ENCODE data around the gene SBF1. TPM values are rescaled to one million over a fixed set of nuclear protein-coding genes. Genes with fewer than 3 reads are reported as not detected.
"Not testable (repeated sequence)": the region's sequence is repeated elsewhere in the genome, so short reads cannot be mapped to it uniquely, and the experiment has no call there.

SBF1 gene
- total RNA-seq, 1 donor from 2014 or later: 206 TPM

DNA sequence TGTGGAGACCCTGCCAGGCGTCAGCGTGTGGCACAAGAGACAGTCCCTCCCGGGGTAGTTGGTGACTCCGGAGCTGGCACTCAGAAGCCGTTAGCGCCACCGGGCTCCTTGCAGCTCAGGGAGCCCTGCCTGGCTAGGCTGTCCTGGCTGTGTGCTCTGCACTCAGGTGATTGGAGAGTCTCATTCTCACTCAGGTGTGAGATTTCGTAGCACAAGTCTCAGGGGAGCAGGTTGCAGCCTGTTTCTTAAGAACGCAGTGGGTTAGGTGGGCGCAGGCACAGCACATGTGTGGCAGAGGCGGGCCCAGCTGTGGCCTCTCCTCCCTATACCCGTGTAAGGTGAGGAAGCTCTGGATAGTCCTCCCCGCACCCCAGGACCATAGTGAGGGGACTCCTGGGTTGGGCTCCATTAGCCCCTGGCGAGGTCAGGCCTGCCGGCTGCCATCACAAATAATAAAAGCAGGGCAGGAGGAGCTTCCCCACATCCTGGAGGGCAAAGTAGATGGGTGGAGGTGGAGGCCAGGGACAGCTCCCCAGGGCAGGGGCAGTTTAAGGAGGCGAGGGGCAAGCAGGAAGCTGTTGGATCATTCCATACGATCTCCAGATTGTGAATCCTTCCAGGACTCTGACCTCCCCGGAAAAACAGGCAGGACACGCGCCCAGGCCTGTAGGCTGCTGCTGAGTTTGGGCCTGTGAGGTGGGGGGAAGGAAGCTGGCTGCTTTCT lies 39.4 kb downstream of the SBF1 start:
- peaks cover 6% of the 10 kb centered on the region for H3K9me3 Mint-ChIP-seq (ENCODE audit: unreplicated experiment)
- H3K4me3 Mint-ChIP-seq (ENCODE audit: unreplicated experiment): no peak overlapping the region
- no peaks in the 10 kb centered on the region for H3K4me1 Mint-ChIP-seq (ENCODE audit: low read depth, unreplicated experiment)
- no peak overlapping the region for H3K27ac Mint-ChIP-seq (ENCODE audit: unreplicated experiment)
- H3K36me3 Mint-ChIP-seq (ENCODE audit: unreplicated experiment): no peaks in the 10 kb centered on the region
- no peak for DNase-seq
- H3K27me3 Mint-ChIP-seq (ENCODE audit: unreplicated experiment): peaks cover 5% of the 10 kb centered on the region
- TF ChIP-seq, protein P1, sequence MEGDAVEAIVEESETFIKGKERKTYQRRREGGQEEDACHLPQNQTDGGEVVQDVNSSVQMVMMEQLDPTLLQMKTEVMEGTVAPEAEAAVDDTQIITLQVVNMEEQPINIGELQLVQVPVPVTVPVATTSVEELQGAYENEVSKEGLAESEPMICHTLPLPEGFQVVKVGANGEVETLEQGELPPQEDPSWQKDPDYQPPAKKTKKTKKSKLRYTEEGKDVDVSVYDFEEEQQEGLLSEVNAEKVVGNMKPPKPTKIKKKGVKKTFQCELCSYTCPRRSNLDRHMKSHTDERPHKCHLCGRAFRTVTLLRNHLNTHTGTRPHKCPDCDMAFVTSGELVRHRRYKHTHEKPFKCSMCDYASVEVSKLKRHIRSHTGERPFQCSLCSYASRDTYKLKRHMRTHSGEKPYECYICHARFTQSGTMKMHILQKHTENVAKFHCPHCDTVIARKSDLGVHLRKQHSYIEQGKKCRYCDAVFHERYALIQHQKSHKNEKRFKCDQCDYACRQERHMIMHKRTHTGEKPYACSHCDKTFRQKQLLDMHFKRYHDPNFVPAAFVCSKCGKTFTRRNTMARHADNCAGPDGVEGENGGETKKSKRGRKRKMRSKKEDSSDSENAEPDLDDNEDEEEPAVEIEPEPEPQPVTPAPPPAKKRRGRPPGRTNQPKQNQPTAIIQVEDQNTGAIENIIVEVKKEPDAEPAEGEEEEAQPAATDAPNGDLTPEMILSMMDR (IDR thresholded peaks at IDR 0.05; ENCODE audit: partially characterized antibody, unreplicated experiment): no peak

DNA sequence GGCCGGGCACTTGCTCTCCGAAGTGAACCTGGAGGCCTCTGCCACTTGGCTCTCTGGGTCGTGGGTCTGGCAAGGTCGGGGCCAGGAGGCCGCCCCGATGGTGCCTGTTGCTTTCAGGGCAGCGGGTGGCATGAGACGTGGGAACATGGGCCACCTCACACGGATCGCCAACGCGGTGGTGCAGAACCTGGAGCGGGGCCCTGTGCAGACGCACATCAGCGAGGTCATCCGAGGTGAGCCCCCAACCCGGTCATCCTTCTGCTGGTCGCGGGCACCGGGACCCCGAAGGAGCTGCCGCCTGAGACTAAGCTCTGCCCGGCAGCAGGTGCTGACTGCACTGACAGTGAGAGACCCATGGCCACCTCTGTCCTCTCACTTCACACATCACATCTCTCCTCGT lies 40.0 kb downstream of the SBF1 start:
- no peak for DNase-seq
- Mint-ChIP-seq H3K27me3 (ENCODE audit: unreplicated experiment) (peaks cover 5% of the 10 kb centered on the region), H3K27ac (ENCODE audit: unreplicated experiment) (no peak overlapping the region), H3K36me3 (ENCODE audit: unreplicated experiment) (no peaks in the 10 kb centered on the region), H3K4me1 (ENCODE audit: low read depth, unreplicated experiment) (no peaks in the 10 kb centered on the region), H3K4me3 (ENCODE audit: unreplicated experiment) (no peak overlapping the region), H3K9me3 (ENCODE audit: unreplicated experiment) (peaks cover 6% of the 10 kb centered on the region)
- TF ChIP-seq, protein P1 (IDR thresholded peaks at IDR 0.05; ENCODE audit: partially characterized antibody, unreplicated experiment): no peak

DNA sequence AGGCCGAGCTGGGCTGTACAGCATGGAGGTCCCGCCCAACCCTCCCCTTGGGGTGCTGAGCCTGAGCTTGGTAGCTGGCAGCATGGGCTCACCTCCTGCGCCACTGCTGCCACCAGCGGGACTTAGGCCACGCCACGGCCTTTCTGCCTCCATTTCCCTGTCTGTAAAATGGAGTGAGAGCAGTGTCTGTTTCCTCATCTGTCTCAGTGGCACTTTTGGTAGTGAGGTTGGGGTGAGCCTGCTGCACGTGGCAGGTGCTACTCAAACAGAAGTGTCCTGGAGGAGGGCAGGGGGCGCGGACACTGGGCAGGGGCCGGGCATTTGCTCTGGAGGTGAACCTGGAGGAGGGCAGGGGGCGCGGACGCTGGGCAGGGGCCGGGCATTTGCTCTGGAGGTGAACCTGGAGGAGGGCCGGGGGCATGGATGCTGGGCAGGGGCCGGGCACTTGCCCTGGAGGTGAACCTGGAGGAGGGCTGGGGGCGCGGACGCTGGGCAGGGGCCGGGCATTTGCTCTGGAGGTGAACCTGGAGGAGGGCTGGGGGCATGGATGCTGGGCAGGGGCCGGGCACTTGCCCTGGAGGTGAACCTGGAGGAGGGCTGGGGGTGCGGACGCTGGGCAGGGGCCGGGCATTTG lies 41.8 kb downstream of the SBF1 start:
- not testable (repeated sequence) for DNase-seq; H3K27ac Mint-ChIP-seq (ENCODE audit: unreplicated experiment); H3K4me3 Mint-ChIP-seq (ENCODE audit: unreplicated experiment); H3K36me3 Mint-ChIP-seq (ENCODE audit: unreplicated experiment); H3K27me3 Mint-ChIP-seq (ENCODE audit: unreplicated experiment); H3K9me3 Mint-ChIP-seq (ENCODE audit: unreplicated experiment); H3K4me1 Mint-ChIP-seq (ENCODE audit: low read depth, unreplicated experiment)

DNA sequence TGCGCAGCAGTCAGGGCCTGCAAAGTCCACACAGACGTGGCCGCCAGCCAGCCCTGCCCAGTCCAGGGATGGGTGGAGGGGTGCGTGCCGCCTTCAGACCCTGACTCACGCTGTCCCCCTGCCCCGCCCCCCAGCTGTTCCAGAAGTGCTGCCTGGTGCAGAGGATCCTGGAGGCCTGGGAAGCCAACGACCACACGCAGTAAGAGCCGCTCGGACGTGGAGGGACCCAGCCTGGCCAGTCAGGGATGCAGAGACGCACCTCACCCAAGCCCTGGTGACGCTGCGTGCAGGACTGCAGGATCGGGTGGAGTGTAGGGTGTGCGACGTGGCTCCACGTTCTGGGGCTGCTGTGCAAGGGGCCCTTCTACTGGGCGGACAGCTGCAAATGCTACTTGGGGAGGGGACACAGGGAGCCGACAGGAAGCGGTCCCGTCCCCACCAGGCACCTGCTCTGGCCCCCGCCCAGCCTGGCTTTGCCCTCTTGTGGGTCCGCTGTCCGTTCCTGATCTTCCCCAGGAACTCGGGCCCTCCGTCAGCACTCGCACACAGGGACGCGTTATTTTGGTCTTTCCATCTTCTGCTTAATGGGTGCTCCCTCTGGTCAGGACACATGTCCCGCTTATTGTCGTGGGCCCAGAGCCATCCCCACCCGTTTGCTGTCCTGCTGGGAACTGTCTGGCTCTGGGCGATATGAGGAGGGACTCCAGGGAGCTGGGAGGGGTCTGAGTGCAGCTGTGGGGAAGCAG lies 42.5 kb downstream of the SBF1 start:
- DNase-seq: no peak

DNA sequence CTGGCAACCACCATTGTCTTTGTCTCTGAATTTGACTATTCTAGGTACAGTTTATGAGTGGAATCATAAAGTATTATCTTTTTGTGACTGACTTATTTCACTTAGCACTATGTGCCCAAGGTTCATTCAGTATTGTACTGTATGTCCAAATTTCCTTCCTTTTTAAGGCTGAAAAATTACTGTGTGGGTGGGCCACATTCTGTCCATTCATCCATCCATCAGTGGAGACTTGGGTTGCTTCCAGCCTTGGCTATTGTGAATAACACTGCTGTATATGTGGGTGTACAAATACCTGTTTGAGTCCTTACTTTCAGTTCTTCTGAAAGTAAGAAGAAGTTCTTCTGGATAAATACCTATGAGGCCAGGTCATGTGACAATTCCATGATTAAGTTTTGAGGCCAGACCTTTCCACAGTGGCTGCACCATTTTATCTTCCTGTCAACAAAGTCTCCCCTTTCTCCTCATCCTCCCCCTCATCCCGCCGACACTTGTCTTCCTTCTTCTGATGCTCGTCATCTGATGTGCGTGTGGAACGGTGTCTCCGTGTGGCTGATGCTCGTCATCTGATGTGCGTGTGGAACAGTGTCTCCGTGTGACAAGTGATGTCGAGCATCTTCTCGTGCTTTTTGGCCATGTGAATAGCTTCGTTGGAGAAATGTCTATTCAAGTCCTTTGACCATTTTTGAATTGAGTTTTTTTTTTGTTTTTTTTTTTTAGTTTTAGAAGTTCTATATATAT lies 49.5 kb downstream of the SBF1 start:
- no peak overlapping the region for H3K4me3 Mint-ChIP-seq (ENCODE audit: unreplicated experiment)
- peaks cover 14% of the 10 kb centered on the region for H3K36me3 Mint-ChIP-seq (ENCODE audit: unreplicated experiment)
- peaks cover 2% of the 10 kb centered on the region for H3K27me3 Mint-ChIP-seq (ENCODE audit: unreplicated experiment)
- H3K9me3 Mint-ChIP-seq (ENCODE audit: unreplicated experiment): peaks cover 2% of the 10 kb centered on the region
- TF ChIP-seq, protein P1 (IDR thresholded peaks at IDR 0.05; ENCODE audit: partially characterized antibody, unreplicated experiment): no peak
- no peaks in the 10 kb centered on the region for H3K4me1 Mint-ChIP-seq (ENCODE audit: low read depth, unreplicated experiment)
- H3K27ac Mint-ChIP-seq (ENCODE audit: unreplicated experiment): no peak overlapping the region
- DNase-seq: no peak

More for the DNA sequence above, 42.5 kb downstream of the SBF1 start:
- Mint-ChIP-seq H3K4me1 (ENCODE audit: low read depth, unreplicated experiment) (no peaks in the 10 kb centered on the region), H3K36me3 (ENCODE audit: unreplicated experiment) (peaks cover 4% of the 10 kb centered on the region), H3K27me3 (ENCODE audit: unreplicated experiment) (peaks cover 4% of the 10 kb centered on the region), H3K9me3 (ENCODE audit: unreplicated experiment) (peaks cover 4% of the 10 kb centered on the region), H3K27ac (ENCODE audit: unreplicated experiment) (no peak overlapping the region), H3K4me3 (ENCODE audit: unreplicated experiment) (no peak overlapping the region)
- TF ChIP-seq, protein P1 (IDR thresholded peaks at IDR 0.05; ENCODE audit: partially characterized antibody, unreplicated experiment): no peak

All from glutamatergic neuron (in vitro differentiated cells).